PC-3 (cell line): ENCODE data around the gene C11orf91. TPM values are rescaled to one million over a fixed set of nuclear protein-coding genes. Genes with fewer than 3 reads are reported as not detected.

Experiments used
- ATAC-seq: fragments of 200-7000 bp; cut with Tn5 transposase; 2 replicates; pipeline ENCODE4 v1.9.1; 2020; ENCODE audit warnings: mild to moderate bottlenecking, moderate library complexity
- BruUV-seq: library from RNA; stranded (reverse); fragments of 400-500 nt; replicated peaks from 2 replicates; lab custom pipeline; 2021; lab: Mats Ljungman, UMichigan
- CTCF ChIA-PET: fragments of 300-600 bp; sonication (Branson Sonifier 250); formaldehyde crosslinking; loops from one replicate; lab custom pipeline; 2022; ENCODE audit warnings: antibody characterized with exemption; lab: Charles Lee
- POLR2A ChIA-PET: fragments of 300-600 bp; sonication (Branson Sonifier 250); formaldehyde crosslinking; loops from one replicate; lab custom pipeline; 2022; ENCODE audit warnings: antibody characterized with exemption; ENCODE audit not compliant: unreplicated experiment; lab: Charles Lee
- DNase-seq: peaks from one replicate; pipeline ENCODE4 v3.0.0-alpha.2; 2015
- H2AFZ ChIP-seq: fragments of 300-600 bp; sonication (generic); 2 replicates; pipeline ENCODE4 v1.6.0; 2016; ENCODE audit warnings: antibody characterized with exemption, low read length
- H3F3A ChIP-seq: fragments of 300-600 bp; sonication (generic); one replicate; pipeline ENCODE4 v1.6.0; 2017; ENCODE audit warnings: antibody characterized with exemption, low read length, control low read depth, mild to moderate bottlenecking; ENCODE audit not compliant: unreplicated experiment
- H3K27ac ChIP-seq: fragments of 300-600 bp; sonication (generic); 2 replicates; pipeline ENCODE4 v1.5.1; 2016; ENCODE audit warnings: mild to moderate bottlenecking, low read length
- H3K27me3 ChIP-seq: fragments of 300-600 bp; sonication (generic); 2 replicates; pipeline ENCODE4 v1.6.1; 2016; ENCODE audit warnings: low read length, mixed read lengths
- H3K36me3 ChIP-seq: fragments of 300-600 bp; sonication (generic); 2 replicates; pipeline ENCODE4 v1.6.1; 2016; ENCODE audit warnings: low read depth, mixed run types, low read length, mixed read lengths
- H3K4me1 ChIP-seq: fragments of 300-600 bp; sonication (generic); 2 replicates; pipeline ENCODE4 v1.5.1; 2016; ENCODE audit warnings: low read length; ENCODE audit not compliant: insufficient read depth
- H3K4me2 ChIP-seq: fragments of 300-600 bp; sonication (generic); 2 replicates; pipeline ENCODE4 v1.6.0; 2016; ENCODE audit warnings: low read length
- H3K4me3 ChIP-seq: fragments of 300-600 bp; sonication (generic); 2 replicates; pipeline ENCODE4 v1.5.1; 2016; ENCODE audit warnings: mild to moderate bottlenecking, low read length, mixed read lengths
- H3K79me2 ChIP-seq: fragments of 300-600 bp; sonication (generic); 2 replicates; pipeline ENCODE4 v1.6.1; 2017; ENCODE audit warnings: low read length, mixed read lengths
- H3K9ac ChIP-seq: fragments of 300-600 bp; sonication (generic); 2 replicates; pipeline ENCODE4 v1.6.0; 2016; ENCODE audit warnings: mild to moderate bottlenecking, low read length
- H3K9me2 ChIP-seq: fragments of 300-600 bp; sonication (generic); replicated peaks from 2 replicates; pipeline ENCODE4 v1.6.1; 2016; ENCODE audit warnings: mixed run types, low read length, mixed read lengths
- H3K9me3 ChIP-seq: fragments of 300-600 bp; sonication (generic); 2 replicates; pipeline ENCODE4 v1.6.1; 2016; ENCODE audit warnings: low read length, mixed read lengths
- H4K20me1 ChIP-seq: fragments of 300-600 bp; sonication (generic); 2 replicates; pipeline ENCODE4 v1.6.1; 2016; ENCODE audit warnings: low read length, mixed read lengths
- CTCF ChIP-seq: fragments of 300-600 bp; sonication (generic); conservative IDR thresholded peaks from 2 replicates; pipeline ENCODE4 v1.5.1; 2017; ENCODE audit warnings: antibody characterized with exemption, low read depth, mild to moderate bottlenecking, low read length
- EZH2 ChIP-seq: fragments of 300-600 bp; sonication (generic); IDR thresholded peaks from one replicate; pipeline ENCODE4 v1.6.1; 2017; ENCODE audit warnings: antibody characterized with exemption, mild to moderate bottlenecking, low read length; ENCODE audit not compliant: unreplicated experiment
- EZH2phosphoT487 ChIP-seq: fragments of 300-600 bp; sonication (generic); IDR thresholded peaks from 2 replicates; pipeline ENCODE4 v1.6.1; 2018; ENCODE audit warnings: mild to moderate bottlenecking, antibody characterized with exemption, low read length, borderline replicate concordance
- intact Hi-C: fragments of 100-400 bp; cut with micrococcal nuclease; formaldehyde crosslinking; loops from 2 replicates; pipeline ENCODE4 v1.9.0; 2023
- total RNA-seq: library from RNA; depleted of rRNA; stranded (reverse); fragments of >200 nt; gene quantifications from 2 replicates; pipeline ENCODE4 v1.2.3, GENCODE V29; 2014

The C11orf91 gene
- total RNA-seq, 1 experiment from 2014 or later, result not detected

DNA sequence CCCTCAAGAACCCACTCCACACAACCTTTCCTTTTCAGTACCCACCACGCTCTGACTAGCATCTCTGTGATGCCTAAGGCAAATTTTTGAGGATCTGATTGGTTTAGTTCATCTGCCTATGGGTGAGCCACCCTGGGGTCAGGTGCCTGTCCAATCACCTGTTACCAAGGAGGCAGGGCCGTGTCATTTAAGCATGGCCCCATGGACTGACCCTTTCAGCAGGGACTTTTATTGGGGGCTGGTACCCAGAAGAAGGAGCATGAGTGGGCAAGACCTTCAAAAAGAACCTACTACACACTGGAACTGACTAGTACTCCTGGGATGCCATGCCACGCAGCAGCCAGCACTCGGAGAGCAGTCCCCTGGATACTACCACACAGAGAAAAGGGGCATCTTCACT, 28.4 kb downstream of the C11orf91 start:
- ATAC-seq (no peak), DNase-seq (no peak)
- no peak overlapping the region for H3K9ac ChIP-seq
- no TSS peak for BruUV-seq
- H3K27ac ChIP-seq, result no peak overlapping the region
- no peaks in the 10 kb centered on the region for H3K79me2 ChIP-seq
- H3K9me3 ChIP-seq, result no peaks in the 10 kb centered on the region
- no peaks in the 10 kb centered on the region for H3K27me3 ChIP-seq
- H4K20me1 ChIP-seq, result no peaks in the 10 kb centered on the region
- no peaks in the 10 kb centered on the region for H3F3A ChIP-seq
- intact Hi-C loops, result no loop called here
- no peak overlapping the region for H3K4me3 ChIP-seq
- CTCF ChIA-PET, result no interaction called here
- no peaks in the 10 kb centered on the region for H3K9me2 ChIP-seq
- no peak overlapping the region for H3K4me2 ChIP-seq
- no peak overlapping the region for H2AFZ ChIP-seq
- H3K4me1 ChIP-seq, result peaks cover 6% of the 10 kb centered on the region; the same call in 1 of the 2 replicates
- no peaks in the 10 kb centered on the region for H3K36me3 ChIP-seq
- TF ChIP-seq EZH2, result no peak
- TF ChIP-seq CTCF, result no peak
- no peak for TF ChIP-seq EZH2phosphoT487
- POLR2A ChIA-PET, result no interaction called here

DNA sequence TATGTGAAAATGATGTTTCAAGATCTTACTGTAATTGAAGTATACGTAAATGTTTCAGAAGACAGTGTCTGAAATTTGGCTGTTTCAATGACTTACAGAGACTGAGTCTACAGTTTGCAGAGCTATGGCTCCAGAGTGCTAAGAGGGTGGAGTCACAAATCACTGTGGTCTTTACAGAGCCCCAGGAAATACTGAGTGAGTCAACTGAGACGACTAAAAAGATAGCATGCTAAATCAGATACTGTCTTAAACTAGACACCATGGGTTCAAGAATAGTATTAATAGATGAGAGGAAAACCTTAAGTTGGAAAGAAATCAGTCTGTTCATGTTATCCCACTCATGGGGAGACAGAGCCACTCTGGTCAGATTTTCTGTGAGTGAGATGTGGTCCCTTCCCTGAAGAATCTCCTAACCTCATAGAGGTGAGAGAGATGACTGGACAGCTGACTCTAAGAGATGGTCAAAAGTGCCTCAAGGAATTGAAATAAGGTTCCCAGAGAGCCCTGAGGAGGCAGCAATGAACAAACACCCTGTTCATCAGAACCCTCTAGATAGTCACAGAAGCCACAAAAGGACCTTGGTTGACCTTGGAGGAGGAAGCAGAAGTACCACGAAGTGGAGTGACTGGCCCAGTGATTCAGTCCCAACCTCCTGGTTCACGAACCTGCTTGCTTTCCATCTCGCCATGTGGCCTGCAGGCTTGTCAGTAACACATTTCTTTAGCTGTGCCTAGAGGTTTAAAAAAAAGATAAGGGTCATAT, 30.2 kb downstream of the C11orf91 start:
- BruUV-seq, result no TSS peak
- Histone ChIP-seq H3K27ac (no peak overlapping the region), H3K9me3 (no peaks in the 10 kb centered on the region), H3F3A (no peaks in the 10 kb centered on the region), H3K9me2 (no peaks in the 10 kb centered on the region), H3K4me2 (no peak overlapping the region), H4K20me1 (no peaks in the 10 kb centered on the region), H3K4me3 (no peak overlapping the region), H2AFZ (no peak overlapping the region), H3K9ac (no peak overlapping the region), H3K4me1 (peaks cover 6% of the 10 kb centered on the region; the same call in 1 of the 2 replicates), H3K27me3 (no peaks in the 10 kb centered on the region), H3K79me2 (no peaks in the 10 kb centered on the region), H3K36me3 (no peaks in the 10 kb centered on the region)
- POLR2A ChIA-PET, result no interaction called here
- DNase-seq (peak; percentile 33), ATAC-seq (no peak)
- intact Hi-C loops, result no loop called here
- CTCF ChIA-PET, result no interaction called here
- TF ChIP-seq CTCF, result no peak
- no peak for TF ChIP-seq EZH2
- no peak for TF ChIP-seq EZH2phosphoT487

- Histone ChIP-seq H3K9me2 (no peaks in the 10 kb centered on the region), H4K20me1 (no peaks in the 10 kb centered on the region), H3K4me2 (no peak overlapping the region), H3K4me3 (no peak overlapping the region), H3K27me3 (no peaks in the 10 kb centered on the region), H3F3A (no peaks in the 10 kb centered on the region), H3K9me3 (no peaks in the 10 kb centered on the region), H3K36me3 (no peaks in the 10 kb centered on the region), H2AFZ (no peak overlapping the region), H3K9ac (no peak overlapping the region), H3K27ac (no peak overlapping the region), H3K4me1 (peaks cover 6% of the 10 kb centered on the region; the same call in 1 of the 2 replicates), H3K79me2 (no peaks in the 10 kb centered on the region)
- ChIA-PET CTCF (no interaction called here), POLR2A (no interaction called here)
- no peak for TF ChIP-seq EZH2phosphoT487
- no peak for TF ChIP-seq EZH2
- TF ChIP-seq CTCF, result no peak
- DNase-seq (no peak), ATAC-seq (no peak)
- no TSS peak for BruUV-seq
- intact Hi-C loops, result no loop called here
Observed at GRCh38 chr11:33669598-33670249, 30.9 kb downstream of the C11orf91 start.
